HG03066 (cell line): Measurements from ENCODE around the gene ZFAND6.
"Not testable (repeated sequence)": the region's sequence is repeated elsewhere in the genome, so short reads cannot be mapped to it uniquely, and the experiment has no call there.

Source experiments
- ATAC-seq: cut with Tn5 transposase; IDR thresholded peaks from one replicate; pipeline ENCODE4 v1.9.1; 2021; ENCODE audit warnings: low read depth; ENCODE audit not compliant: unreplicated experiment

Gene ZFAND6

GRCh38 chr15:80058851-80059785 is at the start of gene ZFAND6:
Gene ZFAND6 (plus strand): TSS chr15:80059676. CDS start chr15:80120345, 60,669 bp downstream.
- ATAC-seq = peak; percentile 69

- no peak for ATAC-seq
These were observed 49.3 kb upstream of the ZFAND6 start for GRCh38 chr15:80010131-80010673.

GRCh38 chr15:80011041-80011523 is 48.4 kb upstream of the ZFAND6 start:
- ATAC-seq = peak; percentile 49

GRCh38 chr15:80011596-80011995 is 47.9 kb upstream of the ZFAND6 start:
- ATAC-seq = no peak

GRCh38 chr15:80012060-80012726 is 47.3 kb upstream of the ZFAND6 start:
- no peak for ATAC-seq

- ATAC-seq = not testable (repeated sequence)
These were observed 45.3 kb upstream of the ZFAND6 start for GRCh38 chr15:80014186-80014585.

GRCh38 chr15:80015156-80015555 is 44.3 kb upstream of the ZFAND6 start:
- no peak for ATAC-seq

GRCh38 chr15:80016506-80016905 is 43.0 kb upstream of the ZFAND6 start:
- ATAC-seq = not testable (repeated sequence)

- ATAC-seq = not testable (repeated sequence)
These were observed 42.3 kb upstream of the ZFAND6 start for GRCh38 chr15:80017139-80017538.

- ATAC-seq = no peak
These were observed 40.2 kb upstream of the ZFAND6 start for GRCh38 chr15:80019168-80019745.

- not testable (repeated sequence) for ATAC-seq
These were observed 39.3 kb upstream of the ZFAND6 start for GRCh38 chr15:80020149-80020548.

- ATAC-seq = no peak
These were observed 38.7 kb upstream of the ZFAND6 start for GRCh38 chr15:80020731-80021130.

GRCh38 chr15:80026310-80026709 is 33.2 kb upstream of the ZFAND6 start:
- ATAC-seq = no peak

- ATAC-seq = no peak
These were observed 32.7 kb upstream of the ZFAND6 start for GRCh38 chr15:80026754-80027153.

GRCh38 chr15:80028937-80029336 is 30.5 kb upstream of the ZFAND6 start:
- ATAC-seq = no peak

GRCh38 chr15:80031841-80032240 is 27.6 kb upstream of the ZFAND6 start:
- ATAC-seq = no peak

- no peak for ATAC-seq
These were observed 24.8 kb upstream of the ZFAND6 start for GRCh38 chr15:80034629-80035028.

- ATAC-seq = no peak
These were observed 23.4 kb upstream of the ZFAND6 start for GRCh38 chr15:80036071-80036470.

- ATAC-seq = no peak
These were observed 17.8 kb upstream of the ZFAND6 start for GRCh38 chr15:80041494-80042253.

GRCh38 chr15:80042568-80042967 is 16.9 kb upstream of the ZFAND6 start:
- no peak for ATAC-seq
